ENCODE measurements around the gene CRY2.

DNA sequence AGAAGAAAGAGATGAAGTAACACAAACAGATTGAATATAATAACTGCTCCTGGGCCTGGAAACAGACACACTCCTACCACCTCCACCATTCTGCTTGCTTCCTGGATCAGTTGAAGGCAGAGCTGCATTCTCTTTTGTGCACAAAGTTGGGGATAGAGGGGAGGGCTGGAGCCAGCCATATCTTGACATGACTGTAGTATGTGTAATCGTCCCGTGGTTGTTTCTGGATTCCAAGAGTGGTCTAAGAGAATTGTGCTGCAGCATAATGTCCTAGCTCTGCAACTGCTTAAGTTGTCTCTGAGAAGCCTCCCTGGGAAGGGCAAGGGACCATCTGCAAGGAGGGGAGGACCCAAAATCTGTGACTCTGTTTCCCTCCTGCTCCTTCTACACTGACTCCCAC lies 3.2 kb downstream of the CRY2 start:
- TF ChIP-seq POLR2A (IDR thresholded peaks at IDR 0.05), result no peak
- TF ChIP-seq, protein P1, sequence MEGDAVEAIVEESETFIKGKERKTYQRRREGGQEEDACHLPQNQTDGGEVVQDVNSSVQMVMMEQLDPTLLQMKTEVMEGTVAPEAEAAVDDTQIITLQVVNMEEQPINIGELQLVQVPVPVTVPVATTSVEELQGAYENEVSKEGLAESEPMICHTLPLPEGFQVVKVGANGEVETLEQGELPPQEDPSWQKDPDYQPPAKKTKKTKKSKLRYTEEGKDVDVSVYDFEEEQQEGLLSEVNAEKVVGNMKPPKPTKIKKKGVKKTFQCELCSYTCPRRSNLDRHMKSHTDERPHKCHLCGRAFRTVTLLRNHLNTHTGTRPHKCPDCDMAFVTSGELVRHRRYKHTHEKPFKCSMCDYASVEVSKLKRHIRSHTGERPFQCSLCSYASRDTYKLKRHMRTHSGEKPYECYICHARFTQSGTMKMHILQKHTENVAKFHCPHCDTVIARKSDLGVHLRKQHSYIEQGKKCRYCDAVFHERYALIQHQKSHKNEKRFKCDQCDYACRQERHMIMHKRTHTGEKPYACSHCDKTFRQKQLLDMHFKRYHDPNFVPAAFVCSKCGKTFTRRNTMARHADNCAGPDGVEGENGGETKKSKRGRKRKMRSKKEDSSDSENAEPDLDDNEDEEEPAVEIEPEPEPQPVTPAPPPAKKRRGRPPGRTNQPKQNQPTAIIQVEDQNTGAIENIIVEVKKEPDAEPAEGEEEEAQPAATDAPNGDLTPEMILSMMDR (IDR thresholded peaks at IDR 0.05), result no peak
